ENCODE results near the gene AP5S1.
"Not testable (repeated sequence)": the region's sequence is repeated elsewhere in the genome, so short reads cannot be mapped to it uniquely, and the experiment has no call there.

AP5S1 gene

DNA sequence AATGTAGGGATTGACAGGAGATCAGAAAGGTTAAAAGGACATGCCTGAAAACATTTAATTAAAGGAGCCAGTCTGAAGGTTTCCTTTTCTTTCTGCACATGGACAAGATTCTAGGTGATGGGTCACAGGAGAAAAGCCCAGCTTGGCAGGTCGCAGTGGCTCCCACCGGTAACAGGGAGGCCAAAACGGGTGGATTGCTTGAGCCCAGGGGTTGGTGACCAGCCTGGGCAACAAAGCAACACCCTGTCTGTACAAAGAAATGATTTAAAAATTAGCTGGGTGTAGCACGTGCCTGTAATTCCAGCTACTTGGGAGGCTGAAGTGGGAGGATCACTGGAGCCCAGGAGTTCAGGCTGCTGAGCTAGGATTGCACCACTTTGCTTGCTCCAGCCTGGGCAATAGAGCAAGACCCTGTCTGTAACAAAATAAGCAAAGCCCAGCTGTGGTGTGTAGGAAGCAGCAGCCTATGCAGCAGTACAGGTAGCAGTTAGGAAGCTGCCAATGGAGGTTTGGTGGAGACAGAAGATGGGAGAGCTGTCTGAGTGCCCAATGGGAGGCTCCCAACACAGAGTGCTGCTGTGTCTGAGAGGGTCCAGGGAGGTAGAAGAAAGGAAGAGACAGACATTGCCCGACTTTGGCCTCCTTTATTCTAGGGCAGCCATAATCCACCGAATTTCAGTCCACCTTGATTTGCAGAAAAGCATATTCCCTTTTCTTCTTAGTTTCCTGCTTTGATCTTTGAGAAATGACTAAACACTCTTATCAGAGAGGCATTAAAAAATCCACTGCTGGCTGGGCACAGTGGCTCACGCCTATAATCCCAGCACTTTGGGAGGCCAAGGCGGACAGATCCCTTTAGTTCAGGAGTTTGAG lies 7.1 kb upstream of the AP5S1 start:
- no peak for DNase-seq (ENCODE audit: low read depth in 2 of 2)

DNA sequence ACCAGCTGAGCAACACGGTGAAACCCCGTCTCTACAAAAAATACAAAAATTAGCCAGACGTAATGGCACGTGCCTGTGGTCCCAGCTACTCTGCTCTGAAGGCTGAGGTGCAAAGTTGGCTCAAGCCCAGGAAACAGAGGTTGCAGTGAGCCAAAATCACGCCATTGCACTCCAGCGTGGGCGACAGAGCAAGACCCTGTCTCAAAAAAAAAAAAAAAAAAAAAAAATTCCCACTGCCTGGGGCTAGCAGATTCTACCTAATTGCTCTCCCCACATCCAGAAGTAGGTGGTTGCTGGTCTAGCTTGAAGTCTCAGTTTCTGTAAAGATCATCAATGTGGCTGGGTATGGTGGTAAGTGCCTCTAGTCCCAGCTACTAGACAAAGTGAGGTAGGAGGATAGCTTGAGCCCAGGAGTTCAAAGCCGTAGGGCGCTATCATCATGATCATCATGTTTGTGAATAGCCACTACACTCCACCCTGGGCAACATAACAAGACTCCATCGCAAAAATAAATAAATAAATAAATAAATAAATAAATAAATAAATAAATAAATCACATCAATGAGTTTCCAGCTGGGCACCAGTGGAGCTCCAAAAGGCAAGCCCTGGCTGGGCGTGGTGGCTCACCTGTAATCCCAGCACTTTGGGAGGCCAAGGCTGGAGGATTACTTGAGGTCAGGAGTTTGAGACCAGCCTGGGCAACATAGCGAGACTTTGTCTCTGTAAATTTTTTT lies 6.3 kb upstream of the AP5S1 start:
- DNase-seq (ENCODE audit: low read depth in 2 of 2): no peak

DNA sequence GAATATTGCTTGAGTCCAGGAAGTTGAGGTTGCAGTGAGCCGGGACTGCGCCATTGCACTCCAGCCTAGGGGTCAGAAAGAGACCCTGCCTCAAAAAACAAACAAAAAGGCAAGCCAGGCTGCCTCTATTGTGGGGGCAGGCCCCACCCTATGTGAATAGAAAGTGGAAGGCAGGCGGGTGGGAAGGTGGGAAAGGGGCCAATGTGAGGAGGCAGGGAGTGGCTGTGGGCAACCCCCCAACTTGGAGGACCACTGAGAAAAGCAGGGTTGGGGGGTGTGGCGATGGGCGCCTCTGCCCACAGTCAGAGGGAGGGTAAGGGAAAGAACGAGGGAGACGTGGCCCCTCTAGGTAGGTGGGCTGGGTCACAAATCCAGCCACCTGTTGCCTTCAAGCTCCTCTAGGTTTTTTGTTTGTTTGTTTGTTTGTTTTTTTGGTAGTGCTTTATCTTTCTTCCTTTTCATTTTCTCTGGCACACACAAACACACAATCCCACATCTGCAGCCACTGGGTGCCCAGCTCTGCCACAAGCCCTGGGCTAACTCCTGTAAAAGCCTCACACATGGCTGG lies 5.3 kb upstream of the AP5S1 start:
- DNase-seq (ENCODE audit: low read depth in 2 of 2): no peak

DNA sequence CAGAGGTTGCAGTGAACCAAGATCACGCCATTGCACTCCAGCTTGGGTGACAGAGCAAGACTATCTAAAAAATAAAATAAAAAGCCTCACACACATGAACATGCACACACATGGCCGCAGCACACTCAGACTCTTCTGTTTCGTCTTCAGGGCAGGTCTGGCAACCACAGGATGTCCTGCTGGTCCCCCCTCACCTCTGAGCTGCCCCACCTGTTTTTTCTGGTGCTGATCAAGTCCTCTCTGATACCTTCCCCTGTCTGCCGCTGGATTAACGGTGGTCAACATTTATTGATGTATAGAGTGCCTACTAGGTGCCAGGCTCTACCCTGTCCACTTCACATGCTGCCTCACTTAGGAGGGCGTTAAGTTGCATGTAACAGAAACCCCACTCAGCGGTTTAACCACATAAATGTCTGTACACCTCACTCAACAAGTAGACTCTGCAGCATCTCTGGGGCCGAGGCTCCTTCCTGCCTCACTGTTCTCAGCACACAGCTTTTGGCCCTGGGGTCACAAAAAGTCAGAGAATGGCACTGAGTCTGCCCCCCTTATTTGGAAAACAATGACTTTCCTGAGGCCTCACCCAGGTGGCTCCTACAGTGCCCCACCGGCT lies 4.5 kb upstream of the AP5S1 start:
- no peak for DNase-seq (ENCODE audit: low read depth in 2 of 2)

DNA sequence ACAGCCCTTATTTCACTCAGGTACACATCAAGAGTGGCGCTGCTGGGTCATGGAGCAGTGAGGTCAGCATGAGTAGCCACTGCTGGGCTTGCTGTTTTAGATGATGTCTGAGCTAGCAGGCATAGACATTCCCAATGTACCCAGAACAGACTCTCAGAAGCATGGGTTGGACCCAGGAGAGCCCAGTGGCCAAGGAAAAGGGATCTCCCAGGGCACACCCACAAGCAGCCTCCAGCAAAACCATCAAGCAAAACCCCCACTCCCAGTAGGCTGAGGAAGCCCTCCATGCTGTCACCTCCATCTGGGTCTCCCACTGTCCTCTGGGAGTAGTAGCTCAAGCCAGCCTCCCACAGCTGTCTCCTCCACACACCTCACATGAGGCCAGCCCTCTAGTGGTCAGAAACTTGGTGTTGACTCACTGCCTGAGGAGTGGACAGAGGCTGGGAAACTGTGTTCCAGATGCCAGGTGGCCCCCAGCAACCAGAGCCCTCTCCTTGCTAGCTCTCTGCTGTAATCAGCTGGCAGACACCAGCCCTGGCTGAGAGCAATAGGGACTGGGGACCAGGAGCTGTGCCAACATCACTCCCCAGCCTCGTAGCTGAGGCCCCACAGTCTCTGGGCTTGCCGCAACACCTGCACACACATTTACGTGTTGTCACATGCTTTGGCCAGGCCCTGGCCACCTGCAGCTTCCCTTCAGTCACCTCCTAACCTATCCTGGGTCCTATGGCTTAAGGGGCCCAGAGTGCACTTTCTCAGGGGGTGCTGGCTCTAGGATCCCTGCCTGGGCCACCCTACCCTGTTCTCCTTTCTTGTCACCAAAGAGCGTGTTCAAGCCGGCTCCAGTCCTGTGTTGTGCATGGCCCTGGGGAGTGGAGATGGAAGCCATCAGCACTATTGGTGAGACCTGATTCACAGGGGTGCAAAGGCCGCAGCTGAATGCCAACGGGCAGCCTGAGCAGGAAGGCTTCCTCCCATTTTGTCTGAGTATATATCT lies 1.9 kb upstream of the AP5S1 start:
- no peak for DNase-seq (ENCODE audit: low read depth in 2 of 2)

DNA sequence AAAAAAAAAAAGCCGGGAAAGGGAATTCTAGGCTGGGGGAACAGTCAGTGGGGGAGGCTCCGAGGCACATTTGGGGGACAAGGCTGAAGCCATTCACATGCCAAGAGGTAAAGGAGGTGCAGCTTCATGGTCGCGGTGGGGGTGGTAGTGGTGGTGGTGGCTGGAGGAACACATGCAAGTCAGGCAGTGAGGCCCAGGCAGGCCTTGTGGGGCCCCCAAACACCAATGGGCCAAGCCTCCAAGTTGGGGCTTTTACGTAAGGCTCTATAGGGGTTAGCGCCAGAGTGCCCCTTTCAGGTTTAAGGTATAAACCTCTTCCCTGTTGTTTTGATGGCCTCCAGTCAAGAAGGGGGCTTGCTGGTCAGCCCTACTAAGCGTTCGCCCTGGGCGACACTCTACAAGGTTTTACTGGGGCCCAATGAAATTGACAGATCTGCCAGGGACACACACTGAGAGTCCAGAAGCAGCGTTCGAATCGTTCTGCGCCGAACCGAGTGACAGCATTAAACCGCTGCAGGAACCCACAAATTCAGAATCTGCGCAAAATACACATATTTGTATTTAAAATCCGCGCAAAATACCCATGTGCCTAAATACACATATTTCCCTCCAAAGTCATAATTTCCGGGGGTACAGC lies 818 bp upstream of the AP5S1 start:
- DNase-seq (ENCODE audit: low read depth in 2 of 2): no peak

DNA sequence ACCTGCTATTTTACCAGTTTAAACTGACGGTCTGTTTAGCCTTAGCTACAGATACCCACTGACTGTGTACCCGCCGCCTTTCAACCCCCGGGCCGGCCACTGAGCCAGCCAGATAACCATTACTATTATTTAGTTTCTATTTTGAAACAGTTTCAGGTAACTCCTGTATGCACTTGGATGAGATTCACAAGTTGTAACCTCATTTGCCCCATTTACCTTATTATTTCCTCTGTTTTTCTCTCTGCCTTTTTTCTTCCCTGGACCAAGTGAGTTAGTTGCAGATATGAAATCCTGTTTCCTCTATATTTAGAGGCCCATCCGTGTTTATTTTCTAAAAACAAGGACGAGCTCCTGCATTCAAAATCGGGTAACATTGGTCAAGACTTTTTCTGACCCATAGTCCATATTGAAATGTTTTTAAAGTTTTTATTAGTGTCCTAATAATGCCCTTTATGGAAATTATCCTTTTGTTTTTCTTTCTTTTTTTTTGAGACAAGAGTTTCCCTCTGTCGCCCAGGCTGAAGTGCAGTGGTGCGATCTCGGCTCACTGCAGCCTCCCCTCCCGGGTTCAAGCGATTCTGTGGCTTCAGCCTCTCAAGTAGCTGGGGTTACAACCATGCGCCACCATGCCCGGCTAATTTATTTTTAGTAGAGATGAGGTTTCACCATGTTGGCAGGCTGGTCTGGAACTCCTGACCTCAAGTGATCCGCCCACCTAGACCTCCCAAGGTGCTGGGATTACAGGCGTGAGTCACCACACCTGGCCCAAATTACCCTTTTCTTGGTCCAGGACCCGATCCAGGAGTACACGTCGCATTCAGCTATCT lies 767 bp downstream of the AP5S1 start:
- no peak for DNase-seq (ENCODE audit: low read depth in 2 of 2)

DNA sequence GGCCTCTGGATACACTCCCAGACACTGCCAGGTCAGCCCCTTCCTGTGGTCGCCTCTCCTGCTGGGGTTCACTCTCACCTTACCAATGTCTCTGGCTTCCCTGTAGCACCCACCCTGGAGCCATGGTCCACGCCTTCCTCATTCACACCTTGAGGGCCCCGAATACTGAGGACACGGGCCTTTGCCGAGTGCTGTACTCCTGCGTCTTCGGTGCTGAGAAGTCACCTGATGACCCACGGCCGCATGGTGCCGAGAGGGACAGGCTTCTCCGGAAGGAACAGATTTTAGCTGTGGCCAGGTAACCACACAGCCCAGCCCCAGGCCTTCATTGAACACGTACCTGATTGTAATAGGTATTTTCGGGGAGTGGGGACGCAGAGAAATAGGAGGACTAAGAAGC lies 1.6 kb downstream of the AP5S1 start:
- DNase-seq (ENCODE audit: low read depth in 2 of 2): no peak

DNA sequence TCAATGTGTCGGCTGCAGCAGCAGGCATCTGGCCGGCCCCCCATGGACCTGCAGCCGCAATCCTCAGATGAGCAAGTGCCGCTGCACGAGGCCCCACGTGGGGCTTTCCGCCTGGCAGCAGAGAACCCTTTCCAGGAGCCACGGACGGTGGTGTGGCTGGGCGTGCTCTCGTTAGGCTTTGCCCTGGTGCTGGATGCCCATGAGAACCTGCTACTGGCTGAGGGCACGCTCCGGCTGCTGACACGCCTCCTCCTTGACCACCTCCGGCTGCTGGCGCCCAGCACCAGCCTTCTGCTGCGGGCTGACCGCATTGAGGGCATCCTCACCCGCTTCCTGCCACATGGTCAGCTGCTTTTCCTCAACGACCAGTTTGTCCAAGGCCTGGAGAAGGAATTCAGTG lies 3.5 kb downstream of the AP5S1 start:
- DNase-seq (ENCODE audit: low read depth in 2 of 2): no peak

DNA sequence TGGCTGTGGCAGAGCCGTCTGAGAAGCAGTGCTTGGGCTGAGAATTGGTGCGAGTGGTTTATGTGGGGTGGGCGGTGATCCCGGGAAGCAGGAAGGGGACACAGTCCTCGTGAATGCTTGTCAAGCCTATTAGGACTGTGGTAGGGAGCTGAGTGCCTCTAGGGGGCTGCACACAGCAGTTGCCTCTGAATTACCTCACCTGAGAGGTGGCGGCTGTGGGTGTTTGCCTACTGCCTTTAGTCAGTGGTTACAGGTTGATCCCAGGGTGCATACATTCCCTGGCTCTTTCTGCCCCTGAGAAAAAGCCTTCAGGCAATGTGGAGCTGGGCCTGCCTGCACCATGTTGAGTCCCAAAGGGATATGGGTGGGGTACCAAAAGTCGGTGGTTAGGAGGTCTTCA lies 5.2 kb downstream of the AP5S1 start:
- no peak for DNase-seq (ENCODE audit: low read depth in 2 of 2)

DNA sequence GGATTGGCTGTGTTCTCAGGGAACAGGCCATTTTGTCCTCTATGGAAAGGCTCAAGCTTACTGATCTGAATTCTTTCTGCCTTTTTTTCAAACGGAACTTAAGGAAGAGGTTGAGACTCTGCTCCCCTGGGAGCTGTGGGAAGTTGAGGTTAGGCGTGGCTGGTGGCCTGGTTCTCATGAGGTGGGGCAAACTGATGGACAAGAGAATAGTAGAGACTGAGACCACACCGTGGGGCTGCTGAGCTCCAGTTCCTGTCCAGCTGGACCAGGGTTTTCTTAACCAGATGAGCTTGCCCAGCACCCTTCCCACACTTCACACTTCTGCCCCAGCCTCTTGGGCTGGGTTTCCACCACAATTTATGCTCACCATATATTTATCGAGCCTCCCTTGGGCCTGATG lies 6.1 kb downstream of the AP5S1 start:
- no peak for DNase-seq (ENCODE audit: low read depth in 2 of 2)

DNA sequence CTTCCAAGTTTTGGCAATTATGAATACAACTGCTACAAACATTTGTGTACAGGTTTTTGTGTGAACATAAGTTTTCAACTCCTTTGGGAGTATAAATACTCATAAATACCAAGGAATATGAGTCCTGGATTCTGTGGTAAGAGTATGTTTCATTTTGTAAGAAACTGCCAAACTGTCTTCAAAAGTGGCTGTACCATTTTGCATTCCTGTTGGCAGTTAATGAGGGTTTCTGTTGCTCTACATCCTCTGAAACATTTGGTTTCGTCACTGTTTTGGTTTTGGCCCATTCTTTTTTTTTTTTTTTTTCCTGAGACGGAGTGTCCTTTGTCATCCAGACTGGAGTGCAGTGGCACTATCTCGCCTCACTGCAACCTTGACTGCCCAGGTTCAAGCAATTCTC lies 8.5 kb downstream of the AP5S1 start:
- no peak for DNase-seq (ENCODE audit: low read depth in 2 of 2)

DNA sequence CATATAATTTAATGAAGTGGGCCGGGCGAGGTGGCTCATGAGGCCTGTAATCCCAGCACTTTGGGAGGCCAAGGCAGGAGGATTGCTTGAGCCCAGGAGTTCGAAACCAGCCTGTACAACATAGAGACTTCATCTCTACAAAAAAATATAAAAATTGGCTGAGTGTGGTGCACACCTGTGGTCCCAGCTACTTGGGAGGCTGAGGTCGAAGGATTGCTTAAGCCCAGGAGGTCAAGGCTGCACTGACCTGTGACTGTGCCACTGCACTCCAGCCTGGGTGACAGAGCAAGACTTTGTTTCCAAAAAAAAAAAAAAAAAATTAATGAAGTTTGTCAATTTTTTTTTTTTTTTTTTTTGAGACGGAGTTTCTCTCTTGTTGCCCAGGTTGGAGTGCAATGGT lies 9.5 kb downstream of the AP5S1 start:
- DNase-seq (ENCODE audit: low read depth in 2 of 2): not testable (repeated sequence)

DNA sequence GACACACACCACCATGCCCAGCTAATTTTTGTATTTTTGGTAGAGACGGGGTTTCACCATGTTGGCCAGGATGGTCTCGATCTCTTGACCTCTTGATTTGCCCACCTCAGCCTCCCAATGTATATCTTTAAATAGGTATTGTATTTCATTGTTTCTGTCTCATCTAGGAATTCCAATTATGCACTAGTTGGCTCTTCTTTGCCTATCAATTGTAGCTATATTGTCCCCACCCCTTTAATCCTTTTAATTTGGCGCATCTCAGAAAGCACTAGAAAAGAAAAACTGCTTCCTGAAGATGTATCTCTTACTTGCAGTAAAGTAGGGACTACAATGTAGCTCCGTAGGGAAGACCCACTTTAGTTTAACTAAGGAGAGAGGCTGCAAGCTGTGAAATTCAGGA lies 15.8 kb downstream of the AP5S1 start:
- no peak for DNase-seq (ENCODE audit: low read depth in 2 of 2)

DNA sequence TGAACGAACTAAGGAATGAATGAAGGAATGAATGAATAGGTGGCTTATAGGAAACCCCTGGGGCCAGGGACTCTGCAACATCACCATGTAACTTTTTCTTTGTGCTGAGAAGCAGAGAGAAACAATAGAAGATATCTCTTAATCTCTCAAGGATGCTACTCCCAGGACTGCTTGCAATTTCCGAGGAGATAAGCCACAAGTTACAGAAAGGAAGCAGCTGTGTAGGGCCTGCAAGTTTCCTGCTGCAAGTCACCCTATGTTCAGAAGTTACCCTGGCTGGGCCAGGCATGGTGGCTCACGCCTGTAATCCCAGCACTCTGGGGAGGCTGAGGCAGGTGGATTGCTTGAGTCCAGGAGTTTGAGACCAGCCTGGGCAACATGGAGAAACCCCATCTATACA lies 19.0 kb downstream of the AP5S1 start:
- DNase-seq (ENCODE audit: low read depth in 2 of 2): no peak

DNA sequence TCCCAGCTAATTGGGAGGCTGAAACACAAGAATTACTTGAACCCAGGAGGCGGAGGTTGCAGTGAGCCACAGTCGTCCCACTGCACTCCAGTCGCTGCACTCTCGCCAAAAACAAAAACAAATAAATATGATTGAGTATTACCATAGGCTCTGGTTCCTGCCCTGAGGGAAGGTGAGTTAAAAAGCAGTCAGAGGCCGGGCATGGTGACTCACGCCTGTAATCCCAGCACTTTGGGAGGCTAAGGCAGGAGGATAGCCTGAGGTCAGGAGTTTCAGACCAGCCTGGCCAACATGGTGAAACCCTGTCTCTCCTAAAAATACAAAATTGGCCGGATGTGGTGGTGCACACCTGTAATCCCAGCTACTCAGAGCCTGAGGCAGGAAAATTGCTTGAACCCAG lies 19.9 kb downstream of the AP5S1 start:
- DNase-seq (ENCODE audit: low read depth in 2 of 2): not testable (repeated sequence)

DNA sequence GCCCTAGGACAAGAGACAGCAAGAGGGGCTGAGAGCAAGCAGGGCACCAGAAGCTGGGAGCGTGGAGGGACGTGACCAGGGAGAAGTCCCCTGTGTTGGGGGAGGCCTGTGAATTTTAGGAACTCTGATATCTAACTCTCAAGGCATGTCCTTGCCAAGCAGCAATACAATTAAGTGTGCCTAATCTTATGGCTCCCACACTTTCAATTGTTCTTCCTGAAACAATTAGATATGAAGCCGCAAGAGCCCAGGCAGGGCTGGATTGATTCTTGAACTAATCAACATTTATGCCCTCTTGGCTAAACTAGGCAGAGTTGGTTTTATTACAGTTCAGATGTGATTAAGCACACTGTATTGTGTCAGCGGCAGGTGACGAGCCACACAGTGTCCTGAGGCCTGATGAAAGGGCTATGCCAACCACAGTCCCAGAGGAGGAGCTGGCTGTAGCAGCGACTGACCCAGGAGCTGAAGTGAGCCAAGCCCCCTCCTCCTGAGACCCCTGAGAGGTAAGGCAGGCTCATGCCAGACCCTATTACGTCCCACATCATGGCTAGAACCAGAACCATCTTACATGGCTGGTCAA lies 22.1 kb downstream of the AP5S1 start:
- DNase-seq (ENCODE audit: low read depth in 2 of 2): no peak

DNA sequence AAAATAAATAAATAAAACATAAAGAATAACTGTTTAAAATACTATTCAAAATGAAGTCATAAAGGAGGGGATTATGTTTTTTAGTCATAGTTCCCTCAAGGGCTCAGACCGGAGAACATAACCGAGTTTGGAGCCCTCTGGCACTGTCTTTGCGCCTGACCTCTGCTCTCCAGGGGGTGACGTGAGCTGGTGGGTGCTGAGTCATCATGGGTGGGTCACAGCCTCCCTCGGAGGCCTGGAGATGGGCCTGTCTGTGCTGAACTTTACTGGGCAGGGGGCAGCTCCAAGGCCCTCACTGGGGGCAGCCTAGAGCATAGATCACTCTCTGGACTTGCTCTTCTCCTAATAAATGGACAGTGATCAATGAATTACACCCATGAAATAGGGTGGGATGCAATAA lies 23.1 kb downstream of the AP5S1 start:
- no peak for DNase-seq (ENCODE audit: low read depth in 2 of 2)

DNA sequence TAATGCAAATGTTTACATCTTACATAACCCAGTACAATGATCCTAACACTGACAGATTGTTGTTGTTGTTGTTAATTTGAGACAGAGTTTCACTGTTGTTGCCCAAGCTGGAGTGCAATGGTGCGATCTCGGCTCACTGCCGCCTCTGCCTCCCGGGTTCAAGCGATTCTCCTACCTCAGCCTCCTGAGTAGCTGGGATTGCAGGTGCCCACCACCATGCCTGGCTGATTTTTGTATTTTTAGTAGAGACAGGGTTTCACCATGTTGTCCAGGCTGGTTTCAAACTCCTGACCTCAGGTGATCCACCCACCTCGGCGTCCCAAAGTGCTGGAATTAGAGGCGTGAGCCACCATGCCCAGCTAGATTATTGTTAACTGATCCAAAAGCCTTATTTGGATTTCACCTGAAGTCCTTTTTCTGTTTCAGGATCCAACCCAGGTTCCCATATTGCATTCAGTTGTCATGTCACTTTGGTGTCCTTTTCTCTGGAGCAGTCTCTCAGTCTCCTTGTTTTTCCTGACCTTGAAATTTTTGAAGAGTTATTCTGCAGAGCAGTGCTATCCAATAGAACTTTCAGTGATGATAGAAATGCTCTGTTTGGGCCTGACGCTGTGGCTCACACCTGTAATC lies 23.8 kb downstream of the AP5S1 start:
- not testable (repeated sequence) for DNase-seq (ENCODE audit: low read depth in 2 of 2)

Measured in activated CD8-positive, alpha-beta memory T cell treated with anti-CD3 and anti-CD28 coated beads for 4 hours (primary cell).